Neuronal stem cell (in vitro differentiated cells): ENCODE results near the gene EMC1.
"Not testable (repeated sequence)": the region's sequence is repeated elsewhere in the genome, so short reads cannot be mapped to it uniquely, and the experiment has no call there.

Source experiments
- DNase-seq: peaks from one replicate; pipeline ENCODE4 v3.0.0-alpha.2; 2013; ENCODE audit warnings: low spot score
- H2AFZ ChIP-seq: one replicate; pipeline ENCODE4 v1.6.1; 2013; ENCODE audit warnings: mild to moderate bottlenecking, low read length, inconsistent platforms
- H2AK5ac ChIP-seq: 2 replicates; pipeline ENCODE4 v1.6.1; 2013; ENCODE audit warnings: low read depth, mild to moderate bottlenecking, inconsistent platforms, low read length, moderate library complexity, mixed read lengths
- H2BK120ac ChIP-seq: 2 replicates; pipeline ENCODE4 v1.6.1; 2013; ENCODE audit warnings: low read depth, mild to moderate bottlenecking, inconsistent platforms, low read length, moderate library complexity, mixed read lengths
- H2BK12ac ChIP-seq: one replicate; pipeline ENCODE4 v1.6.1; 2013; ENCODE audit warnings: low read length, inconsistent platforms
- H2BK15ac ChIP-seq: 2 replicates; pipeline ENCODE4 v1.6.1; 2013; ENCODE audit warnings: mild to moderate bottlenecking, low read length, inconsistent platforms, mixed read lengths
- H2BK5ac ChIP-seq: one replicate; pipeline ENCODE4 v1.6.1; 2013; ENCODE audit warnings: inconsistent platforms, mild to moderate bottlenecking, low read length, moderate library complexity
- H3K14ac ChIP-seq: one replicate; pipeline ENCODE4 v1.6.1; 2013; ENCODE audit warnings: low read length, inconsistent platforms
- H3K18ac ChIP-seq: 2 replicates; pipeline ENCODE4 v1.6.1; 2013; ENCODE audit warnings: low read length, inconsistent platforms
- H3K23ac ChIP-seq: 2 replicates; pipeline ENCODE4 v1.6.1; 2013; ENCODE audit warnings: low read depth, mild to moderate bottlenecking, mixed read lengths, low read length, inconsistent platforms; ENCODE audit not compliant: poor library complexity
- H3K27ac ChIP-seq: replicated peaks from 3 replicates; pipeline ENCODE4 v1.5.1; 2013; ENCODE audit warnings: low read length, inconsistent platforms
- H3K27me3 ChIP-seq, 3 experiments: 2 replicates each; pipeline ENCODE4 v1.6.1; 2013; ENCODE audit warnings: low read length in 3 of 3, mild to moderate bottlenecking in 2 of 3, inconsistent platforms in 1 of 3, low read depth in 1 of 3, mixed read lengths in 1 of 3, moderate library complexity in 1 of 3; ENCODE audit not compliant: control insufficient read depth in 3 of 3, insufficient read depth in 3 of 3
- H3K36me3 ChIP-seq, 2 donors: replicated peaks in 1 of 2; 2 replicates each; pipeline ENCODE4 v1.6.1; 2013; ENCODE audit warnings: low read length in 2 of 2; ENCODE audit not compliant: control insufficient read depth in 2 of 2, insufficient read depth in 2 of 2
- H3K4ac ChIP-seq: 2 replicates; pipeline ENCODE4 v1.6.1; 2013; ENCODE audit warnings: inconsistent platforms, mild to moderate bottlenecking, low read length, moderate library complexity
- H3K4me1 ChIP-seq, 2 donors: 1 replicate in 1 of 2; 2 replicates in 1 of 2; pipeline ENCODE4 v1.6.1; 2013; ENCODE audit warnings: low read length in 2 of 2, low read depth in 1 of 2; ENCODE audit not compliant: control insufficient read depth in 2 of 2, insufficient read depth in 1 of 2
- H3K4me2 ChIP-seq: one replicate; pipeline ENCODE4 v1.6.1; 2013; ENCODE audit warnings: mild to moderate bottlenecking, low read length, inconsistent platforms; ENCODE audit not compliant: insufficient read depth, poor library complexity, severe bottlenecking
- H3K4me3 ChIP-seq, 2 donors: 2 replicates each; pipeline ENCODE4 v1.5.1; 2013; ENCODE audit warnings: low read length in 2 of 2, mild to moderate bottlenecking in 2 of 2, inconsistent platforms in 1 of 2, moderate library complexity in 1 of 2
- H3K79me1 ChIP-seq: one replicate; pipeline ENCODE4 v1.6.1; 2013; ENCODE audit warnings: low read depth, mild to moderate bottlenecking, inconsistent platforms, low read length, moderate library complexity
- H3K9ac ChIP-seq: one replicate; pipeline ENCODE4 v1.6.1; 2013; ENCODE audit warnings: mild to moderate bottlenecking, low read depth, low read length, inconsistent platforms; ENCODE audit not compliant: poor library complexity
- H3K9me3 ChIP-seq, 2 donors: replicated peaks in 1 of 2; 2 replicates each; pipeline versions ENCODE3 to v1.6.1; 2013; ENCODE audit warnings: low read length in 2 of 2, mild to moderate bottlenecking in 2 of 2, inconsistent platforms in 1 of 2, low read depth in 1 of 2, mixed read lengths in 1 of 2, moderate library complexity in 1 of 2; ENCODE audit not compliant: control insufficient read depth in 2 of 2, insufficient read depth in 1 of 2
- H4K8ac ChIP-seq: one replicate; pipeline ENCODE4 v1.6.1; 2013; ENCODE audit warnings: low read depth, mild to moderate bottlenecking, inconsistent platforms, low read length, moderate library complexity
- H4K91ac ChIP-seq: one replicate; pipeline ENCODE4 v1.6.1; 2013; ENCODE audit warnings: low read length, low read depth, mild to moderate bottlenecking, inconsistent platforms; ENCODE audit not compliant: poor library complexity
- WGBS, 2 donors: extraction: QIAGEN DNeasy Blood & Tissue Kit; methylation state at CpG; one replicate each; pipeline ENCODE4 v1.1.7; 2013; ENCODE audit warnings: missing lambda C conversion rate in 2 of 2, mixed read lengths in 1 of 2; ENCODE audit not compliant: insufficient read length in 2 of 2, insufficient replicate concordance in 1 of 2; ENCODE audit errors: extremely low coverage in 2 of 2; 5-methylcytosine and 5-hydroxymethylcytosine counted together

EMC1 gene

GRCh38 chr1:19288324-19289241, 37.3 kb upstream of the EMC1 start, which contains the start of gene AKR7A3:
TSS of gene AKR7A3 (minus strand) at chr1:19288770. CDS start at chr1:19288709, 61 bp downstream.
- not testable (repeated sequence) for H3K4ac ChIP-seq, H2BK15ac ChIP-seq, H3K27ac ChIP-seq, H3K27me3 ChIP-seq, H2BK12ac ChIP-seq, H3K36me3 ChIP-seq, H3K4me1 ChIP-seq, H3K79me1 ChIP-seq, H3K23ac ChIP-seq, H2BK120ac ChIP-seq, H2BK5ac ChIP-seq, H4K8ac ChIP-seq, H3K18ac ChIP-seq, H4K91ac ChIP-seq, H2AK5ac ChIP-seq, H2AFZ ChIP-seq, H3K14ac ChIP-seq
- peaks cover 0 to 21% of the 10 kb centered on the region in 2 donors for H3K9me3 ChIP-seq
- DNase-seq = peak; percentile 15
- H3K9ac ChIP-seq = peak within 1 kb of the TSS; percentile 63
- H3K4me2 ChIP-seq = peak within 1 kb of the TSS; percentile 62
- WGBS, 2 donors = no CpG with 5 or more reads among the region's 82 CpGs
- H3K4me3 ChIP-seq = peak within 1 kb of the TSS in 1 of 2 donors; percentile 73

DNA sequence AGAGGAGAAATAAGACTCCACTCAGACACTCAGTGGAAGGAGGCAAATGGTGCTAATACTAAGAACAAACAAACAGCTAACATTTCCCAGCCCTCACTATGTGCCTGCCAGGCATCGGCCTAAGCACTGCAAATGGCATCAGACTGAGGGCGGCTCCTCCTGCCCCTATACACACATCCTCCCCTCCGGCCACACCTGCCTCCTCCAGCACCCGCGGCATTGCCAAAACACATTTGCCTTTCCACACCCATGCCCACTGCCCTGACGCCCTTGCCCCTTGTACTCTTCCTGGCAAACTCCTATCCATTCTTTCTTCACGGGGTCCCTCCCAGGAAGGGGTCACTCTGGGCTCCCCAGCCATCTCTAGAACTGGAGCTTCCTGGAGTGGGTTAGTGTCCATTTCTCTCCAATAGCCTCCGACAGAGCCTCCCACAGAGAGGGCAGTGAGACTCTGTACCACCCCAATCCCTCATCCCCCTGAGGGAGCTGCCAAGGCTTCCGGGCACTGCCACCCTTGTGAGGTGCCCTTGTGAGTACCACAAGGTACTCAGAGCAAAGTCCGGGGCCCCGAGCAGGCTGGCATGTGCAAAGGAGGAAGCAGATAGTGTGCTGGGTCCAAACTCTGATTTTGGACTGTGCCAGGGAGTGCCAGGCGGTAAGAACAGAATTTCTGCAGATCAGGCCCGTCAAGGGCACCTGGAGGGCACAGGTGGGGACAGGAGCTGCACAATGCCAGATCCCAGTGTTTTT, 36.3 kb upstream of the EMC1 start:
- Histone ChIP-seq H2BK12ac (no peak overlapping the region), H4K8ac (no peak overlapping the region), H2AFZ (no peak overlapping the region), H2AK5ac (no peak overlapping the region), H3K4me2 (no peak overlapping the region), H3K23ac (no peak overlapping the region), H2BK120ac (no peak overlapping the region), H3K14ac (no peak overlapping the region), H3K4ac (no peak overlapping the region), H3K4me3 (no peak overlapping the region), H3K18ac (no peak overlapping the region), H3K36me3 (peaks cover 0 to 9% of the 10 kb centered on the region in 2 donors), H3K27ac (no peak overlapping the region), H3K9ac (no peak overlapping the region), H3K4me1 (no peaks in the 10 kb centered on the region), H3K9me3 (peaks cover 0 to 12% of the 10 kb centered on the region in 2 donors), H3K27me3 (peaks cover 0 to 6% (median 0%) of the 10 kb centered on the region in 3 experiments), H2BK15ac (no peak overlapping the region), H4K91ac (no peak overlapping the region), H2BK5ac (no peak overlapping the region), H3K79me1 (no peaks in the 10 kb centered on the region)
- WGBS, 2 donors = no CpG with 5 or more reads among the region's 13 CpGs
- DNase-seq = no peak

- H3K23ac ChIP-seq, H3K27ac ChIP-seq, H3K4me3 ChIP-seq, DNase-seq, H3K4ac ChIP-seq, H3K14ac ChIP-seq, H2AK5ac ChIP-seq, H4K8ac ChIP-seq, H4K91ac ChIP-seq, H3K27me3 ChIP-seq, H3K9ac ChIP-seq, H3K79me1 ChIP-seq, H2BK12ac ChIP-seq, H2BK15ac ChIP-seq, H2BK120ac ChIP-seq, H2AFZ ChIP-seq, H2BK5ac ChIP-seq, H3K4me2 ChIP-seq, H3K9me3 ChIP-seq, H3K18ac ChIP-seq, H3K4me1 ChIP-seq: not testable (repeated sequence)
- no CpG with 5 or more reads among the region's 3 CpGs for WGBS, 2 donors
- H3K36me3 ChIP-seq = peaks cover 2 to 12% of the 10 kb centered on the region in 2 donors
Observed at GRCh38 chr1:19285807-19286206, 34.5 kb upstream of the EMC1 start.

GRCh38 chr1:19285366-19285765, 34.0 kb upstream of the EMC1 start:
- not testable (repeated sequence) for H4K8ac ChIP-seq, H2BK5ac ChIP-seq, H3K4me1 ChIP-seq, H3K4me2 ChIP-seq, H3K18ac ChIP-seq, H3K27me3 ChIP-seq, H2BK120ac ChIP-seq, H2AK5ac ChIP-seq, H2AFZ ChIP-seq, H3K9ac ChIP-seq, H3K14ac ChIP-seq, H3K79me1 ChIP-seq, H3K27ac ChIP-seq, H3K4ac ChIP-seq, H3K4me3 ChIP-seq, H4K91ac ChIP-seq, H2BK15ac ChIP-seq, DNase-seq, H2BK12ac ChIP-seq, H3K23ac ChIP-seq, H3K9me3 ChIP-seq
- no CpG with 5 or more reads among the region's 3 CpGs for WGBS, 2 donors
- peaks cover 2 to 12% of the 10 kb centered on the region in 2 donors for H3K36me3 ChIP-seq
